Measurements from ENCODE around the gene MYB.

- TF ChIP-seq CTCF (conservative IDR thresholded peaks at IDR 0.05) = no peak
- no peak for TF ChIP-seq ZFX (IDR thresholded peaks at IDR 0.05)
Measured at GRCh38 chr6:135132776-135133175, 48.3 kb upstream of the MYB start.
